Adrenal gland (tissue), 12 donors: ENCODE measurements around the gene SPATS2. TPM values are rescaled to one million over a fixed set of nuclear protein-coding genes. Genes with fewer than 3 reads are reported as not detected.
A peak's percentile ranks its signal among the peaks of the same experiment; 100 is the strongest.

Source experiments
- DNase-seq, 7 donors: peaks; one replicate each; pipeline ENCODE4 v3.0.0-alpha.2; 2019 to 2020
- H3K27ac ChIP-seq, 5 donors: fragments of 200-600 bp; sonication (generic) in 4 of 5; 1 replicate in 3 of 5; 2 replicates in 2 of 5; pipeline versions ENCODE4 v1.5.1 to v1.8.0; 2016 to 2020; ENCODE audit warnings: mild to moderate bottlenecking in 1 of 5
- H3K27me3 ChIP-seq: fragments of 200-600 bp; 2 replicates; pipeline ENCODE4 v1.8.0; 2021
- H3K36me3 ChIP-seq, 2 donors: fragments of 200-600 bp; replicated peaks in 1 of 2; 1 replicate in 1 of 2; 2 replicates in 1 of 2; pipeline versions ENCODE4 v1.5.1 to v1.8.0; 2018 to 2022
- H3K4me1 ChIP-seq, 2 donors: fragments of 200-600 bp; replicated peaks in 1 of 2; 1 replicate in 1 of 2; 2 replicates in 1 of 2; pipeline versions ENCODE4 v1.5.1 to v1.8.0; 2018 to 2021
- H3K4me3 ChIP-seq, 4 donors: fragments of 200-600 bp; sonication (generic) in 3 of 4; one replicate each; pipeline ENCODE4 v1.5.1; 2016 to 2018
- H3K9me3 ChIP-seq, 3 donors: fragments of 200-600 bp; sonication (generic) in 1 of 3; replicated peaks in 1 of 3; 1 replicate in 2 of 3; 2 replicates in 1 of 3; pipeline versions ENCODE4 v1.5.1 to v1.8.0; 2016 to 2021
- CTCF ChIP-seq, 6 experiments: fragments of 450-650 bp in 4 of 6; fragments of 200-600 bp in 2 of 6; sonication (generic) in 1 of 6; IDR thresholded peaks; 1 replicate in 5 of 6; 2 replicates in 1 of 6; pipeline versions ENCODE4 v1.5.1 to v1.8.0; 2016 to 2021; ENCODE audit warnings: antibody characterized with exemption in 6 of 6, mild to moderate bottlenecking in 2 of 6, moderate library complexity in 1 of 6
- POLR2A ChIP-seq, 2 donors: fragments of 450-650 bp; IDR thresholded peaks; one replicate each; pipeline ENCODE4 v1.6.1; 2017; ENCODE audit warnings: antibody characterized with exemption in 2 of 2, mild to moderate bottlenecking in 2 of 2, moderate library complexity in 1 of 2
- whole genome bisulfite sequencing, 4 donors: extraction: QIAGEN DNeasy Blood & Tissue Kit in 2 of 4; methylation state at CpG; one replicate each; pipeline versions ENCODE4 v1.1.5 to v1.1.7; 2013 to 2017; 5-methylcytosine and 5-hydroxymethylcytosine counted together
- intact Hi-C, 2 donors: fragments of 100-400 bp; cut with DNase I; formaldehyde crosslinking; loops; one replicate each; pipeline versions ENCODE4 v1.14.1 to v1.15.0; 2022 to 2023
- polyA plus RNA-seq, 3 donors: library from polyadenylated mRNA; stranded (reverse); fragments of 200-250 nt in 2 of 3; fragments of 350-450 nt in 1 of 3; fragmentation: Illumina TruSeq in 1 of 3; extraction: RNeasy Lipid Tissue Mini Kit (QIAGEN cat#74804) in 1 of 3; gene quantifications; one replicate each; pipeline ENCODE4 v1.2.3, GENCODE V29; 2013 to 2014
- total RNA-seq, 9 donors: library from RNA; depleted of rRNA in 4 of 9; stranded (reverse); fragments of >200 nt in 4 of 9; fragments of 120-200 nt in 1 of 9; fragmentation: NEBNext Ultra II Directional in 1 of 9; extraction: Animal tissue kit (Norgen Biotek cat#: 25700) in 1 of 9; gene quantifications; one replicate each; pipeline versions ENCODE4 v1.1.0 to v1.2.4, GENCODE V29; 2013 to 2023
- donor health status: healthy with polysubstance abuse.
- donor health status: Bipolar disorder and iron deficiency.
- donor health status: DM: yes; HTN: yes; CAD: no.
- donor health status: DM: no; HTN: no; CAD: no.
- donor health status: DM: no; HTN: no; CAD: no.
- donor health status: DM: yes; HTN: yes; CAD: no.

Gene SPATS2
- total and polyA plus RNA-seq, 12 donors, result 4.9 to 23.1 (median 15.1) TPM

DNA sequence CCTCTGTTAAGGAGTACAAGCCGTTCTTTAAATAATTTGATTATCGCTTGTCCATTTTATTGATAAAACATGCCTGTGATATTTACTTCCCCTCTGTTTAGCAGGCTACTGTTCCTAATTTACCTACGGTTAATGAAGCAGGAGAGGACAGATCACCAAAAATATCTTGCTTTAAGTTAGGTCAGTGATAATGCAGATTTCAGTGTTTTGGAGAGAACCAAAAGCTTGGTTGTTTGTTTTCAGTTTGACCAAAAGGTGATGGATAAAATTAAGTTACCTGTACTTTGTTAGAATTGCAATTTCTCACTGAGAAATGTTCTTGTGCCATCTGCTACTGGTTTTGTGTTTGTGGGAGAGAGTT, 958 bp downstream of the SPATS2 start:
- TF ChIP-seq CTCF (IDR thresholded peaks at IDR 0.05) (no peak), POLR2A (IDR thresholded peaks at IDR 0.05) (no peak)
- intact Hi-C loops, result no loop called here
- Histone ChIP-seq H3K4me3 (peak overlapping the region in 2 of 4 donors; percentile 57 to 68), H3K9me3 (no peaks in the 10 kb centered on the region), H3K4me1 (peaks cover 16 to 36% of the 10 kb centered on the region in 2 donors), H3K36me3 (no peaks in the 10 kb centered on the region), H3K27ac (peak overlapping the region in 3 of 5 donors; percentile 88 to 95 (median 93)), H3K27me3 (no peaks in the 10 kb centered on the region)
- 7 to 15% (median 11%) methylated on average over 3 of the region's 3 CpGs for WGBS, 4 donors
- DNase-seq, result no peak

- TF ChIP-seq POLR2A (IDR thresholded peaks at IDR 0.05) (no peak), CTCF (IDR thresholded peaks at IDR 0.05) (peak; percentile 20 to 38 (median 30))
Measured at GRCh38 chr12:49369411-49370145, 2.3 kb downstream of the SPATS2 start.

DNA sequence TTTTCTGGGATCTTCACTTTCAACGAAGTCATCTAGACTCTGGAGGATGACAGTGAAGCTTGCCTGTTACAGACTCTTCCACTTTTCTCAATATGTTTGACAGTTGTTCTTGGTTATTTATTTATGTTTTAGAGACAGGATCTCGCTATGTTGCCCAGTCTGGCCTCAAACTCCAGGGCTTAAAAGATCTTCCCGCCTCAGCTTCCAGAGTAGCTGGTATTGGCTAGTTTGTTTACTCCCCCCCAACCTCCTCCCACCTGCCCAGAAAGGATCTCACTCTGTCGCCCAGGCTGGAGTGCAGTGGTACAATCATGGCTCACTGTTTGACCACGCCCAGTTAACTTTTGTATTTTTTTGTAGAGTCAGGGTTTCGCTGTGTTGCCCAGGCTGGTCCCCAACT, 3.3 kb downstream of the SPATS2 start:
- 91 to 94% (median 91%) methylated on average over 6 of the region's 6 CpGs for WGBS, 4 donors
- TF ChIP-seq POLR2A (IDR thresholded peaks at IDR 0.05) (no peak), CTCF (IDR thresholded peaks at IDR 0.05) (no peak)
- H3K36me3 ChIP-seq, result no peaks in the 10 kb centered on the region
- no peak overlapping the region for H3K4me3 ChIP-seq
- intact Hi-C loops, result no loop called here
- H3K27ac ChIP-seq, result no peak overlapping the region
- DNase-seq, result peak in 1 of 7 donors; percentile 35
- peaks cover 16 to 30% of the 10 kb centered on the region in 2 donors for H3K4me1 ChIP-seq
- no peaks in the 10 kb centered on the region for H3K27me3 ChIP-seq
- H3K9me3 ChIP-seq, result no peaks in the 10 kb centered on the region

More at GRCh38 chr12:49369411-49370145, 2.3 kb downstream of the SPATS2 start:
- H3K4me3 ChIP-seq, result peak overlapping the region in 1 of 4 donors; percentile 2
- H3K27ac ChIP-seq, result peak overlapping the region in 1 of 5 donors; percentile 19
- intact Hi-C loops, result no loop called here
- H3K9me3 ChIP-seq, result no peaks in the 10 kb centered on the region
- 45 to 56% (median 51%) methylated on average over 6 of the region's 6 CpGs for WGBS, 4 donors
- peak in 5 of 7 donors; percentile 27 to 43 (median 32) for DNase-seq
- no peaks in the 10 kb centered on the region for H3K36me3 ChIP-seq
- peaks cover 16 to 36% of the 10 kb centered on the region in 2 donors for H3K4me1 ChIP-seq
- no peaks in the 10 kb centered on the region for H3K27me3 ChIP-seq

DNA sequence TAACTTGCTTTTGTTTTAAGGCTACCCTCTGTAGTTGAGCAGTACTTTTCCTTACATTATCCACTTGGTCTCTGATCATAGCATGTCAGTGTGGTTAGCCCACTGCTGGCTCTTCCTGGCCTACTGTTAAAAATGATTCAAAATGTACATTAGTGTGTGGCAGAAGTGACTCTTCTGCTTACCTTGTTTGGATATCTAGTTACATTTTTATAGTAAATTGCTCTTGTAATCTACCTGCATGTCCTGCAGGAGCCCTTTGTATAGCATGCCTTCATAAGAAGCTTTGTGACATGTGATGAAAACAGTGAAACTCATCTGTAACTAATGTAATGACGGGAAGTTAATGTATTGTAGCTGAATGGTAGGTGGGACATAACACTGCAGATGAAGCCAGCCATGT, 8.1 kb downstream of the SPATS2 start:
- intact Hi-C loops, result no loop called here
- Histone ChIP-seq H3K4me1 (no peaks in the 10 kb centered on the region), H3K27ac (no peak overlapping the region), H3K9me3 (no peaks in the 10 kb centered on the region), H3K36me3 (no peaks in the 10 kb centered on the region), H3K4me3 (no peak overlapping the region), H3K27me3 (no peaks in the 10 kb centered on the region)
- DNase-seq, result no peak
- 95 to 100% (median 100%) methylated on average over 1 of the region's 1 CpG for WGBS, 4 donors
- no peak for TF ChIP-seq CTCF (IDR thresholded peaks at IDR 0.05)
- TF ChIP-seq POLR2A (IDR thresholded peaks at IDR 0.05), result no peak
